ENCODE measurements around the gene BICC1. TPM values are rescaled to one million over a fixed set of nuclear protein-coding genes. Genes with fewer than 3 reads are reported as not detected.

BICC1 gene
- total RNA-seq, 1 experiment from 2014 or later = 0.67 TPM

- no peak for TF ChIP-seq CTCF (IDR thresholded peaks at IDR 0.05)
- no peak for TF ChIP-seq POLR2AphosphoS5 (IDR thresholded peaks at IDR 0.05; ENCODE audit: low read depth, low read length)
- no peak for TF ChIP-seq TCF7L2 (IDR thresholded peaks at IDR 0.05; ENCODE audit: low read depth, low read length)
- TF ChIP-seq REST (IDR thresholded peaks at IDR 0.05; ENCODE audit: insufficient read depth in 1 of 2, low read depth in 2 of 2, low read length in 1 of 2) = no peak
- TF ChIP-seq SIN3A (IDR thresholded peaks at IDR 0.05; ENCODE audit: borderline replicate concordance, insufficient read depth, low read depth, low read length) = no peak
- no peak for ATAC-seq
These were observed 114.7 kb downstream of the BICC1 start for GRCh38 chr10:58627392-58627791.

GRCh38 chr10:58631715-58632114, 119.0 kb downstream of the BICC1 start:
- H3K27me3 ChIP-seq (ENCODE audit: control insufficient read depth, insufficient read depth, low read length) = no peaks in the 10 kb centered on the region
- DNase-seq (ENCODE audit: low read depth, low spot score) (no peak), ATAC-seq (no peak)
- TF ChIP-seq REST (IDR thresholded peaks at IDR 0.05; ENCODE audit: insufficient read depth in 1 of 2, low read depth in 2 of 2, low read length in 1 of 2) (no peak), TCF7L2 (IDR thresholded peaks at IDR 0.05; ENCODE audit: low read depth, low read length) (no peak), SIN3A (IDR thresholded peaks at IDR 0.05; ENCODE audit: borderline replicate concordance, insufficient read depth, low read depth, low read length) (no peak), POLR2AphosphoS5 (IDR thresholded peaks at IDR 0.05; ENCODE audit: low read depth, low read length) (no peak), CTCF (IDR thresholded peaks at IDR 0.05) (no peak)
- no peak overlapping the region for H3K27ac ChIP-seq (ENCODE audit: low read length)
- intact Hi-C loops (cut with micrococcal nuclease; ENCODE audit: unreplicated experiment) (no loop called here), in situ Hi-C loops (cut with HindIII; ENCODE audit: low pct_unique_long_range_greater_than_20kb, low sequenced_read_pairs) (no loop called here)
- H3K4me1 ChIP-seq (ENCODE audit: control insufficient read depth, insufficient read depth, low read length) = no peaks in the 10 kb centered on the region
- POLR2A ChIA-PET = no interaction called here
- no peaks in the 10 kb centered on the region for H3K9me3 ChIP-seq (ENCODE audit: control insufficient read depth, insufficient read depth, low read depth, low read length)
- CTCF ChIA-PET = no interaction called here
- no peaks in the 10 kb centered on the region for H3K36me3 ChIP-seq (ENCODE audit: control insufficient read depth, insufficient read depth, low read length)
- H3K4me3 ChIP-seq (ENCODE audit: low read depth in 2 of 2, low read length in 2 of 2) = no peak overlapping the region
- BruUV-seq (replicated peaks) = no TSS peak

More at GRCh38 chr10:58627392-58627791, 114.7 kb downstream of the BICC1 start:
- DNase-seq (ENCODE audit: low read depth, low spot score) = no peak
- ChIA-PET POLR2A (no interaction called here), CTCF (no interaction called here)
- H3K9me3 ChIP-seq (ENCODE audit: control insufficient read depth, insufficient read depth, low read depth, low read length) = no peaks in the 10 kb centered on the region
- H3K27ac ChIP-seq (ENCODE audit: low read length) = no peak overlapping the region
- no peak overlapping the region for H3K4me3 ChIP-seq (ENCODE audit: low read depth in 2 of 2, low read length in 2 of 2)
- H3K36me3 ChIP-seq (ENCODE audit: control insufficient read depth, insufficient read depth, low read length) = no peaks in the 10 kb centered on the region
- in situ Hi-C loops (cut with HindIII; ENCODE audit: low pct_unique_long_range_greater_than_20kb, low sequenced_read_pairs) = no loop called here
- no peaks in the 10 kb centered on the region for H3K27me3 ChIP-seq (ENCODE audit: control insufficient read depth, insufficient read depth, low read length)
- no TSS peak for BruUV-seq (replicated peaks)
- intact Hi-C loops (cut with micrococcal nuclease; ENCODE audit: unreplicated experiment) = no loop called here
- no peaks in the 10 kb centered on the region for H3K4me1 ChIP-seq (ENCODE audit: control insufficient read depth, insufficient read depth, low read length)
